GM23338 (cell line): ENCODE measurements around the gene CAMP. TPM values are rescaled to one million over a fixed set of nuclear protein-coding genes. Genes with fewer than 3 reads are reported as not detected.

Source experiments
- ATAC-seq: fragments of 200-7000 bp; cut with Tn5 transposase; 3 replicates; pipeline ENCODE4 v1.9.1; 2020
- DNase-seq: peaks from one replicate; pipeline ENCODE4 v3.0.0-alpha.2; 2015; ENCODE audit warnings: low spot score
- H2AFZ ChIP-seq: fragments of 200-600 bp; sonication (generic); 2 replicates; pipeline ENCODE4 v1.8.0; 2016; ENCODE audit warnings: antibody characterized with exemption, mild to moderate bottlenecking, moderate library complexity
- H3F3A ChIP-seq: fragments of 200-600 bp; sonication (generic); replicated peaks from 2 replicates; pipeline ENCODE4 v1.8.0; 2017; ENCODE audit warnings: antibody characterized with exemption, mixed run types, low read depth
- H3K27ac ChIP-seq: fragments of 200-600 bp; sonication (generic); 2 replicates; pipeline ENCODE4 v1.6.1; 2016; ENCODE audit warnings: low read depth
- H3K27me3 ChIP-seq: fragments of 200-600 bp; sonication (generic); 2 replicates; pipeline ENCODE4 v1.8.0; 2016; ENCODE audit warnings: mild to moderate bottlenecking, mixed run types, moderate library complexity; ENCODE audit not compliant: insufficient read depth
- H3K36me3 ChIP-seq: fragments of 200-600 bp; sonication (generic); 2 replicates; pipeline ENCODE4 v1.8.0; 2016; ENCODE audit warnings: mild to moderate bottlenecking; ENCODE audit not compliant: insufficient read depth
- H3K4me1 ChIP-seq: fragments of 200-600 bp; sonication (generic); 2 replicates; pipeline ENCODE4 v1.8.0; 2016; ENCODE audit warnings: mild to moderate bottlenecking, moderate library complexity; ENCODE audit not compliant: insufficient read depth
- H3K4me2 ChIP-seq: fragments of 200-600 bp; sonication (generic); 2 replicates; pipeline ENCODE4 v1.7.1; 2017; ENCODE audit warnings: mixed run types
- H3K4me3 ChIP-seq: fragments of 200-600 bp; sonication (generic); 2 replicates; pipeline ENCODE4 v1.6.1; 2016; ENCODE audit warnings: mixed run types
- H3K79me2 ChIP-seq: fragments of 200-600 bp; sonication (generic); replicated peaks from 2 replicates; pipeline ENCODE4 v1.8.0; 2017; ENCODE audit warnings: mild to moderate bottlenecking; ENCODE audit not compliant: insufficient read depth
- H3K9me2 ChIP-seq: fragments of 200-600 bp; sonication (generic); 2 replicates; pipeline ENCODE4 v1.8.0; 2017; ENCODE audit not compliant: insufficient read depth
- H4K20me1 ChIP-seq: fragments of 200-600 bp; sonication (generic); replicated peaks from 2 replicates; pipeline ENCODE4 v1.8.0; 2017; ENCODE audit warnings: mild to moderate bottlenecking; ENCODE audit not compliant: insufficient read depth
- H3K27ac Mint-ChIP-seq: 2 replicates; pipeline ENCODE4 v1.8.0; 2020; ENCODE audit warnings: inconsistent platforms, mild to moderate bottlenecking, moderate library complexity, mixed read lengths
- H3K27me3 Mint-ChIP-seq: 3 replicates; pipeline ENCODE4 v1.8.0; 2022; ENCODE audit warnings: low read depth, mild to moderate bottlenecking, moderate library complexity, mixed read lengths, inconsistent platforms; ENCODE audit not compliant: insufficient read depth, poor library complexity
- H3K36me3 Mint-ChIP-seq: 3 replicates; pipeline ENCODE4 v1.8.0; 2021; ENCODE audit warnings: low read depth, mild to moderate bottlenecking, inconsistent platforms, moderate library complexity, mixed read lengths
- H3K4me1 Mint-ChIP-seq: 3 replicates; pipeline ENCODE4 v1.8.0; 2020; ENCODE audit warnings: mild to moderate bottlenecking, inconsistent platforms, mixed read lengths
- H3K4me3 Mint-ChIP-seq: 3 replicates; pipeline ENCODE4 v1.8.0; 2021; ENCODE audit warnings: moderate library complexity, mild to moderate bottlenecking, inconsistent platforms, mixed read lengths
- H3K9me3 Mint-ChIP-seq: 3 replicates; pipeline ENCODE4 v1.8.0; 2020; ENCODE audit warnings: moderate library complexity, mild to moderate bottlenecking, inconsistent platforms, mixed read lengths
- CREB1 ChIP-seq: fragments of 250-450 bp; sonication (Bioruptor Pico); IDR thresholded peaks from 2 replicates; pipeline ENCODE4 v1.5.0; 2020; ENCODE audit warnings: low read depth, mild to moderate bottlenecking, moderate library complexity
- EZH2 ChIP-seq: fragments of 200-600 bp; sonication (generic); IDR thresholded peaks from one replicate; pipeline ENCODE4 v1.8.0; 2017; ENCODE audit warnings: antibody characterized with exemption, mild to moderate bottlenecking, low read depth; ENCODE audit not compliant: unreplicated experiment
- EZH2phosphoT487 ChIP-seq: fragments of 200-600 bp; sonication (generic); IDR thresholded peaks from one replicate; pipeline ENCODE4 v1.8.1; 2018; ENCODE audit warnings: antibody characterized with exemption; ENCODE audit not compliant: unreplicated experiment
- JUNB ChIP-seq: IDR thresholded peaks from one replicate; pipeline ENCODE4 v1.6.1; 2016; ENCODE audit warnings: antibody characterized with exemption; ENCODE audit not compliant: unreplicated experiment
- NANOG ChIP-seq: IDR thresholded peaks from 2 replicates; pipeline ENCODE4 v1.6.1; 2016; ENCODE audit warnings: antibody characterized with exemption, borderline replicate concordance
- POLR2AphosphoS5 ChIP-seq: IDR thresholded peaks from 2 replicates; pipeline ENCODE4 v1.6.1; 2016; ENCODE audit warnings: antibody characterized with exemption, low read depth
- STAT1 ChIP-seq: IDR thresholded peaks from one replicate; pipeline ENCODE4 v1.6.1; 2016; ENCODE audit warnings: antibody characterized with exemption; ENCODE audit not compliant: unreplicated experiment
- ZNF114 ChIP-seq: fragments of 250-450 bp; sonication (Bioruptor Pico); IDR thresholded peaks from 2 replicates; pipeline ENCODE4 v1.5.0; 2020; ENCODE audit warnings: mild to moderate bottlenecking, moderate library complexity
- ZNF331 ChIP-seq: fragments of 250-450 bp; sonication (Bioruptor Pico); IDR thresholded peaks from 2 replicates; pipeline ENCODE4 v1.5.0; 2020; ENCODE audit warnings: low read depth, mild to moderate bottlenecking, moderate library complexity
- polyA plus RNA-seq: library from polyadenylated mRNA; unstranded; fragments of >200 nt; fragmentation: Nextera tagmentation; extraction: Ambion mirVana; gene quantifications from 2 replicates; pipeline ENCODE4 v1.2.1, GENCODE V29; 2016
- total RNA-seq: library from RNA; depleted of rRNA; stranded (reverse); fragments of >200 nt; shearing (Covaris generic); gene quantifications from 2 replicates; pipeline ENCODE4 v1.2.3, GENCODE V29; 2014
- TF ChIP-seq, protein P1 (sequence below): IDR thresholded peaks from one replicate; pipeline ENCODE4 v1.6.1; 2018; ENCODE audit warnings: antibody characterized with exemption; ENCODE audit not compliant: unreplicated experiment
- TF ChIP-seq, protein P2 (sequence below): fragments of 250-450 bp; sonication (Bioruptor Pico); IDR thresholded peaks from 2 replicates; pipeline ENCODE4 v1.5.0; 2020; ENCODE audit warnings: mild to moderate bottlenecking, moderate library complexity
- TF ChIP-seq, protein P3 (sequence below): IDR thresholded peaks from 2 replicates; pipeline ENCODE4 v1.6.1; 2016; ENCODE audit warnings: antibody characterized with exemption
- TF ChIP-seq, protein P4 (sequence below), 2 experiments: fragments of 200-600 bp in 1 of 2; sonication (generic) in 1 of 2; conservative IDR thresholded peaks; 2 replicates each; pipeline versions ENCODE4 v1.5.1 to v1.6.1; 2016 to 2017; ENCODE audit warnings: antibody characterized with exemption in 2 of 2, low read depth in 2 of 2, mild to moderate bottlenecking in 2 of 2, moderate library complexity in 1 of 2

Gene CAMP
- total and polyA plus RNA-seq, 2 experiments from 2014 or later: not detected

DNA sequence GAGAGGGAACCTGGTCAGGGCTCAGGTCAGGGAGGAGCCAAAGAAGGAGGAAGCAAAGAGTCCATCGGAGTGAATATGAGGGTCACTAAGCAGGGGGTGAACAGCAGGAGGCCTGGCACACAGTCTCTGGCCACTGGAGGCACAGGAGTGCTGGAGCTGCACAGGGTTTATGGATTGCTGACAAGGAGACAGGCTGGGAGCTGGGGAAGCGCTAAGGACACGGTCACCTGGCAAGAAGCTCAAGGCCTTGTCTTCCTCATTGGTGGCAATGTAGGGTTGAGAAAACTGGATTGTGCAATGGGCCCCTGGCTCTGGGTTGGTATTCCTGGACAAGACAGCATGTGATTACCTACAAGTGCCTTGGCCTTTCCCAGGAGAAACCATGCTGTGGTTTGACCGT lies 5.8 kb upstream of the CAMP start:
- H3K36me3 ChIP-seq: no peaks in the 10 kb centered on the region
- no peak overlapping the region for H3K27ac ChIP-seq
- Mint-ChIP-seq H3K27ac (no peak overlapping the region), H3K4me1 (no peaks in the 10 kb centered on the region; the same call in 2 of the 3 replicates), H3K27me3 (peaks cover 14% of the 10 kb centered on the region), H3K4me3 (no peak overlapping the region), H3K36me3 (no peaks in the 10 kb centered on the region; the same call in 2 of the 3 replicates), H3K9me3 (peaks cover 4% of the 10 kb centered on the region; the same call in 1 of the 3 replicates)
- ATAC-seq (no peak), DNase-seq (no peak)
- H3K4me2 ChIP-seq: no peak overlapping the region
- H3K27me3 ChIP-seq: no peaks in the 10 kb centered on the region
- no peak overlapping the region for H3K4me3 ChIP-seq
- no peaks in the 10 kb centered on the region for H3K79me2 ChIP-seq
- H3K4me1 ChIP-seq: no peaks in the 10 kb centered on the region
- H4K20me1 ChIP-seq: no peaks in the 10 kb centered on the region
- TF ChIP-seq EZH2: no peak
- TF ChIP-seq, protein P1, sequence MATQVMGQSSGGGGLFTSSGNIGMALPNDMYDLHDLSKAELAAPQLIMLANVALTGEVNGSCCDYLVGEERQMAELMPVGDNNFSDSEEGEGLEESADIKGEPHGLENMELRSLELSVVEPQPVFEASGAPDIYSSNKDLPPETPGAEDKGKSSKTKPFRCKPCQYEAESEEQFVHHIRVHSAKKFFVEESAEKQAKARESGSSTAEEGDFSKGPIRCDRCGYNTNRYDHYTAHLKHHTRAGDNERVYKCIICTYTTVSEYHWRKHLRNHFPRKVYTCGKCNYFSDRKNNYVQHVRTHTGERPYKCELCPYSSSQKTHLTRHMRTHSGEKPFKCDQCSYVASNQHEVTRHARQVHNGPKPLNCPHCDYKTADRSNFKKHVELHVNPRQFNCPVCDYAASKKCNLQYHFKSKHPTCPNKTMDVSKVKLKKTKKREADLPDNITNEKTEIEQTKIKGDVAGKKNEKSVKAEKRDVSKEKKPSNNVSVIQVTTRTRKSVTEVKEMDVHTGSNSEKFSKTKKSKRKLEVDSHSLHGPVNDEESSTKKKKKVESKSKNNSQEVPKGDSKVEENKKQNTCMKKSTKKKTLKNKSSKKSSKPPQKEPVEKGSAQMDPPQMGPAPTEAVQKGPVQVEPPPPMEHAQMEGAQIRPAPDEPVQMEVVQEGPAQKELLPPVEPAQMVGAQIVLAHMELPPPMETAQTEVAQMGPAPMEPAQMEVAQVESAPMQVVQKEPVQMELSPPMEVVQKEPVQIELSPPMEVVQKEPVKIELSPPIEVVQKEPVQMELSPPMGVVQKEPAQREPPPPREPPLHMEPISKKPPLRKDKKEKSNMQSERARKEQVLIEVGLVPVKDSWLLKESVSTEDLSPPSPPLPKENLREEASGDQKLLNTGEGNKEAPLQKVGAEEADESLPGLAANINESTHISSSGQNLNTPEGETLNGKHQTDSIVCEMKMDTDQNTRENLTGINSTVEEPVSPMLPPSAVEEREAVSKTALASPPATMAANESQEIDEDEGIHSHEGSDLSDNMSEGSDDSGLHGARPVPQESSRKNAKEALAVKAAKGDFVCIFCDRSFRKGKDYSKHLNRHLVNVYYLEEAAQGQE: no peak
- TF ChIP-seq, protein P2, sequence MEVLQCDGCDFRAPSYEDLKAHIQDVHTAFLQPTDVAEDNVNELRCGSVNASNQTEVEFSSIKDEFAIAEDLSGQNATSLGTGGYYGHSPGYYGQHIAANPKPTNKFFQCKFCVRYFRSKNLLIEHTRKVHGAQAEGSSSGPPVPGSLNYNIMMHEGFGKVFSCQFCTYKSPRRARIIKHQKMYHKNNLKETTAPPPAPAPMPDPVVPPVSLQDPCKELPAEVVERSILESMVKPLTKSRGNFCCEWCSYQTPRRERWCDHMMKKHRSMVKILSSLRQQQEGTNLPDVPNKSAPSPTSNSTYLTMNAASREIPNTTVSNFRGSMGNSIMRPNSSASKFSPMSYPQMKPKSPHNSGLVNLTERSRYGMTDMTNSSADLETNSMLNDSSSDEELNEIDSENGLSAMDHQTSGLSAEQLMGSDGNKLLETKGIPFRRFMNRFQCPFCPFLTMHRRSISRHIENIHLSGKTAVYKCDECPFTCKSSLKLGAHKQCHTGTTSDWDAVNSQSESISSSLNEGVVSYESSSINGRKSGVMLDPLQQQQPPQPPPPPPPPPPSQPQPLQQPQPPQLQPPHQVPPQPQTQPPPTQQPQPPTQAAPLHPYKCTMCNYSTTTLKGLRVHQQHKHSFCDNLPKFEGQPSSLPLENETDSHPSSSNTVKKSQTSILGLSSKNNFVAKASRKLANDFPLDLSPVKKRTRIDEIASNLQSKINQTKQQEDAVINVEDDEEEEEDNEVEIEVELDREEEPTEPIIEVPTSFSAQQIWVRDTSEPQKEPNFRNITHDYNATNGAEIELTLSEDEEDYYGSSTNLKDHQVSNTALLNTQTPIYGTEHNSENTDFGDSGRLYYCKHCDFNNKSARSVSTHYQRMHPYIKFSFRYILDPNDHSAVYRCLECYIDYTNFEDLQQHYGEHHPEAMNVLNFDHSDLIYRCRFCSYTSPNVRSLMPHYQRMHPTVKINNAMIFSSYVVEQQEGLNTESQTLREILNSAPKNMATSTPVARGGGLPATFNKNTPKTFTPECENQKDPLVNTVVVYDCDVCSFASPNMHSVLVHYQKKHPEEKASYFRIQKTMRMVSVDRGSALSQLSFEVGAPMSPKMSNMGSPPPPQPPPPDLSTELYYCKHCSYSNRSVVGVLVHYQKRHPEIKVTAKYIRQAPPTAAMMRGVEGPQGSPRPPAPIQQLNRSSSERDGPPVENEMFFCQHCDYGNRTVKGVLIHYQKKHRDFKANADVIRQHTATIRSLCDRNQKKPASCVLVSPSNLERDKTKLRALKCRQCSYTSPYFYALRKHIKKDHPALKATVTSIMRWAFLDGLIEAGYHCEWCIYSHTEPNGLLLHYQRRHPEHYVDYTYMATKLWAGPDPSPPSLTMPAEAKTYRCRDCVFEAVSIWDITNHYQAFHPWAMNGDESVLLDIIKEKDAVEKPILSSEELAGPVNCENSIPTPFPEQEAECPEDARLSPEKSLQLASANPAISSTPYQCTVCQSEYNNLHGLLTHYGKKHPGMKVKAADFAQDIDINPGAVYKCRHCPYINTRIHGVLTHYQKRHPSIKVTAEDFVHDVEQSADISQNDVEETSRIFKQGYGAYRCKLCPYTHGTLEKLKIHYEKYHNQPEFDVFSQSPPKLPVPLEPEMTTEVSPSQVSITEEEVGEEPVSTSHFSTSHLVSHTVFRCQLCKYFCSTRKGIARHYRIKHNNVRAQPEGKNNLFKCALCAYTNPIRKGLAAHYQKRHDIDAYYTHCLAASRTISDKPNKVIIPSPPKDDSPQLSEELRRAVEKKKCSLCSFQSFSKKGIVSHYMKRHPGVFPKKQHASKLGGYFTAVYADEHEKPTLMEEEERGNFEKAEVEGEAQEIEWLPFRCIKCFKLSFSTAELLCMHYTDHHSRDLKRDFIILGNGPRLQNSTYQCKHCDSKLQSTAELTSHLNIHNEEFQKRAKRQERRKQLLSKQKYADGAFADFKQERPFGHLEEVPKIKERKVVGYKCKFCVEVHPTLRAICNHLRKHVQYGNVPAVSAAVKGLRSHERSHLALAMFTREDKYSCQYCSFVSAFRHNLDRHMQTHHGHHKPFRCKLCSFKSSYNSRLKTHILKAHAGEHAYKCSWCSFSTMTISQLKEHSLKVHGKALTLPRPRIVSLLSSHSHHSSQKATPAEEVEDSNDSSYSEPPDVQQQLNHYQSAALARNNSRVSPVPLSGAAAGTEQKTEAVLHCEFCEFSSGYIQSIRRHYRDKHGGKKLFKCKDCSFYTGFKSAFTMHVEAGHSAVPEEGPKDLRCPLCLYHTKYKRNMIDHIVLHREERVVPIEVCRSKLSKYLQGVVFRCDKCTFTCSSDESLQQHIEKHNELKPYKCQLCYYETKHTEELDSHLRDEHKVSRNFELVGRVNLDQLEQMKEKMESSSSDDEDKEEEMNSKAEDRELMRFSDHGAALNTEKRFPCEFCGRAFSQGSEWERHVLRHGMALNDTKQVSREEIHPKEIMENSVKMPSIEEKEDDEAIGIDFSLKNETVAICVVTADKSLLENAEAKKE: no peak
- TF ChIP-seq POLR2AphosphoS5: no peak
- no peak for TF ChIP-seq ZNF331 (CRISPR knock-in tag)
- no peak for TF ChIP-seq STAT1
- no peak for TF ChIP-seq EZH2phosphoT487
- TF ChIP-seq ZNF114 (CRISPR knock-in tag): no peak
- TF ChIP-seq, protein P3, sequence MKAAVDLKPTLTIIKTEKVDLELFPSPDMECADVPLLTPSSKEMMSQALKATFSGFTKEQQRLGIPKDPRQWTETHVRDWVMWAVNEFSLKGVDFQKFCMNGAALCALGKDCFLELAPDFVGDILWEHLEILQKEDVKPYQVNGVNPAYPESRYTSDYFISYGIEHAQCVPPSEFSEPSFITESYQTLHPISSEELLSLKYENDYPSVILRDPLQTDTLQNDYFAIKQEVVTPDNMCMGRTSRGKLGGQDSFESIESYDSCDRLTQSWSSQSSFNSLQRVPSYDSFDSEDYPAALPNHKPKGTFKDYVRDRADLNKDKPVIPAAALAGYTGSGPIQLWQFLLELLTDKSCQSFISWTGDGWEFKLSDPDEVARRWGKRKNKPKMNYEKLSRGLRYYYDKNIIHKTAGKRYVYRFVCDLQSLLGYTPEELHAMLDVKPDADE: no peak
- no peak for TF ChIP-seq NANOG
- TF ChIP-seq CREB1 (CRISPR knock-in tag): no peak
- TF ChIP-seq JUNB: no peak
- TF ChIP-seq, protein P4, sequence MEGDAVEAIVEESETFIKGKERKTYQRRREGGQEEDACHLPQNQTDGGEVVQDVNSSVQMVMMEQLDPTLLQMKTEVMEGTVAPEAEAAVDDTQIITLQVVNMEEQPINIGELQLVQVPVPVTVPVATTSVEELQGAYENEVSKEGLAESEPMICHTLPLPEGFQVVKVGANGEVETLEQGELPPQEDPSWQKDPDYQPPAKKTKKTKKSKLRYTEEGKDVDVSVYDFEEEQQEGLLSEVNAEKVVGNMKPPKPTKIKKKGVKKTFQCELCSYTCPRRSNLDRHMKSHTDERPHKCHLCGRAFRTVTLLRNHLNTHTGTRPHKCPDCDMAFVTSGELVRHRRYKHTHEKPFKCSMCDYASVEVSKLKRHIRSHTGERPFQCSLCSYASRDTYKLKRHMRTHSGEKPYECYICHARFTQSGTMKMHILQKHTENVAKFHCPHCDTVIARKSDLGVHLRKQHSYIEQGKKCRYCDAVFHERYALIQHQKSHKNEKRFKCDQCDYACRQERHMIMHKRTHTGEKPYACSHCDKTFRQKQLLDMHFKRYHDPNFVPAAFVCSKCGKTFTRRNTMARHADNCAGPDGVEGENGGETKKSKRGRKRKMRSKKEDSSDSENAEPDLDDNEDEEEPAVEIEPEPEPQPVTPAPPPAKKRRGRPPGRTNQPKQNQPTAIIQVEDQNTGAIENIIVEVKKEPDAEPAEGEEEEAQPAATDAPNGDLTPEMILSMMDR (conservative IDR thresholded peaks at IDR 0.05; ENCODE audit: low read depth in 2 of 2): no peak
- no peaks in the 10 kb centered on the region for H3K9me2 ChIP-seq
- no peaks in the 10 kb centered on the region for H3F3A ChIP-seq
- no peak overlapping the region for H2AFZ ChIP-seq
